K562 (cell line): ENCODE data around the gene GLIS1. TPM values are rescaled to one million over a fixed set of nuclear protein-coding genes. Genes with fewer than 3 reads are reported as not detected.

Experiments
- SMAD4 ChIP-seq: fragments of 250-450 bp; sonication (Bioruptor Pico); conservative IDR thresholded peaks from 2 replicates; pipeline ENCODE4 v1.8.0; 2021; ENCODE audit warnings: inconsistent platforms, mild to moderate bottlenecking, moderate library complexity
- STAT5B ChIP-seq: fragments of 250-450 bp; sonication (Bioruptor Pico); IDR thresholded peaks from 2 replicates; pipeline ENCODE4 v1.8.0; 2021; ENCODE audit warnings: mild to moderate bottlenecking, inconsistent platforms
- ZNF764 ChIP-seq: fragments of 250-450 bp; sonication (Bioruptor Pico); IDR thresholded peaks from 2 replicates; pipeline ENCODE4 v1.4.0; 2020; ENCODE audit warnings: low read depth, mild to moderate bottlenecking, moderate library complexity
- polyA plus RNA-seq, 8 experiments: library from polyadenylated mRNA; depleted of rRNA in 4 of 8; stranded (reverse) in 5 of 8; unstranded in 3 of 8; fragments of >200 nt; fragmentation: Nextera tagmentation in 2 of 8; fragmentation: Illumina TruSeq in 1 of 8; extraction: Ambion mirVana in 2 of 8; extraction: Trizol in 1 of 8; gene quantifications; 2 replicates each; pipeline versions ENCODE4 v1.2.1 to v1.2.3, GENCODE V29; 2011 to 2014; ENCODE audit warnings: inconsistent platforms in 1 of 8, missing spikeins in 1 of 8
- total RNA-seq, 7 experiments: library from RNA; depleted of rRNA in 6 of 7; stranded (reverse); fragments of >200 nt in 6 of 7; fragmentation: Illumina TruSeq in 2 of 7; extraction: Trizol in 2 of 7; gene quantifications; 2 replicates each; pipeline versions ENCODE4 v1.2.1 to v1.2.3, GENCODE V29; 2011 to 2021; ENCODE audit warnings: low replicate concordance in 1 of 7
- TF ChIP-seq, protein P1 (sequence below), 2 experiments: fragments of 450-650 bp; formaldehyde crosslinking in 1 of 2; IDR thresholded peaks; 2 replicates each; pipeline versions ENCODE4 v1.4.0 to v1.6.1; 2014 to 2020; ENCODE audit warnings: mild to moderate bottlenecking in 2 of 2, borderline replicate concordance in 1 of 2, low read depth in 1 of 2

GLIS1 gene
- total and polyA plus RNA-seq, 9 of the 15 experiments (the other 6 are each of a cell fraction or from before 2014, with no cell fraction given): not detected

DNA sequence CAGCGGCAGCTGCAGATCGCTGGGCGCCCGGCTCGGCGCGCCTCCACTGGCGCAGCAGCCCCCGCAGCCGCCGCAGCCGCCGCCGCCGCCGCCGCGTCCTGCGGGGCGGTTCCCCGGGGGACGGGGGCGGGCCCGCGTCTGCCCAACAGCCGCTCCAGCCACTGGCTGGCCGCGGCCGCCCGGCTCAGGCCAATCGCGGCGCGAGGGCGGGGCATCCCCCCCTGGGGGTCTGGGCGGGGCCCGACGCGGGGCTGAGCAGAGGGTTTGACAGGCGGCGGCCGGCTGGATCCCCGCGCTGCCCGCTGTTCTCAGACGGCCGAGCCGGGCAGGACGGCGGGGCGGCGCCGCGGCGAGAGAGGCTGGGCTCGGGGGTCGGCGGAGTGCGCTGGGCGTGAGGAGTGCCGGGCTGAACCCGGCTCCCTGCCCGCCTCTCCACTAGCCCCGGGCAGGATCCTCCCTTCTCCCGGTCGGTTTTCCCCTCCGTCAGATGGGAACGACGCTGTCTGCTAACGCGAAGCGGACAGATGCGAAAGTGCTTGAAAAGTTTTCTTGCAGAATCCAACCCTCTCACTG lies at the start of gene GLIS1 (continued):
- TF ChIP-seq, protein P1, sequence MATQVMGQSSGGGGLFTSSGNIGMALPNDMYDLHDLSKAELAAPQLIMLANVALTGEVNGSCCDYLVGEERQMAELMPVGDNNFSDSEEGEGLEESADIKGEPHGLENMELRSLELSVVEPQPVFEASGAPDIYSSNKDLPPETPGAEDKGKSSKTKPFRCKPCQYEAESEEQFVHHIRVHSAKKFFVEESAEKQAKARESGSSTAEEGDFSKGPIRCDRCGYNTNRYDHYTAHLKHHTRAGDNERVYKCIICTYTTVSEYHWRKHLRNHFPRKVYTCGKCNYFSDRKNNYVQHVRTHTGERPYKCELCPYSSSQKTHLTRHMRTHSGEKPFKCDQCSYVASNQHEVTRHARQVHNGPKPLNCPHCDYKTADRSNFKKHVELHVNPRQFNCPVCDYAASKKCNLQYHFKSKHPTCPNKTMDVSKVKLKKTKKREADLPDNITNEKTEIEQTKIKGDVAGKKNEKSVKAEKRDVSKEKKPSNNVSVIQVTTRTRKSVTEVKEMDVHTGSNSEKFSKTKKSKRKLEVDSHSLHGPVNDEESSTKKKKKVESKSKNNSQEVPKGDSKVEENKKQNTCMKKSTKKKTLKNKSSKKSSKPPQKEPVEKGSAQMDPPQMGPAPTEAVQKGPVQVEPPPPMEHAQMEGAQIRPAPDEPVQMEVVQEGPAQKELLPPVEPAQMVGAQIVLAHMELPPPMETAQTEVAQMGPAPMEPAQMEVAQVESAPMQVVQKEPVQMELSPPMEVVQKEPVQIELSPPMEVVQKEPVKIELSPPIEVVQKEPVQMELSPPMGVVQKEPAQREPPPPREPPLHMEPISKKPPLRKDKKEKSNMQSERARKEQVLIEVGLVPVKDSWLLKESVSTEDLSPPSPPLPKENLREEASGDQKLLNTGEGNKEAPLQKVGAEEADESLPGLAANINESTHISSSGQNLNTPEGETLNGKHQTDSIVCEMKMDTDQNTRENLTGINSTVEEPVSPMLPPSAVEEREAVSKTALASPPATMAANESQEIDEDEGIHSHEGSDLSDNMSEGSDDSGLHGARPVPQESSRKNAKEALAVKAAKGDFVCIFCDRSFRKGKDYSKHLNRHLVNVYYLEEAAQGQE (IDR thresholded peaks at IDR 0.05; ENCODE audit: borderline replicate concordance): 0 out of 2 replicates have a peak, but pooled peaks have one; percentile 15
- TF ChIP-seq, protein P1 (CRISPR knock-in tag; IDR thresholded peaks at IDR 0.05; ENCODE audit: low read depth): no peak
- TF ChIP-seq STAT5B (CRISPR knock-in tag) (no peak), SMAD4 (CRISPR knock-in tag) (0 out of 2 replicates have a peak, but pooled peaks have one; percentile 32), ZNF764 (CRISPR knock-in tag) (no peak)
